ENCODE results near the gene HIVEP3.

DNA sequence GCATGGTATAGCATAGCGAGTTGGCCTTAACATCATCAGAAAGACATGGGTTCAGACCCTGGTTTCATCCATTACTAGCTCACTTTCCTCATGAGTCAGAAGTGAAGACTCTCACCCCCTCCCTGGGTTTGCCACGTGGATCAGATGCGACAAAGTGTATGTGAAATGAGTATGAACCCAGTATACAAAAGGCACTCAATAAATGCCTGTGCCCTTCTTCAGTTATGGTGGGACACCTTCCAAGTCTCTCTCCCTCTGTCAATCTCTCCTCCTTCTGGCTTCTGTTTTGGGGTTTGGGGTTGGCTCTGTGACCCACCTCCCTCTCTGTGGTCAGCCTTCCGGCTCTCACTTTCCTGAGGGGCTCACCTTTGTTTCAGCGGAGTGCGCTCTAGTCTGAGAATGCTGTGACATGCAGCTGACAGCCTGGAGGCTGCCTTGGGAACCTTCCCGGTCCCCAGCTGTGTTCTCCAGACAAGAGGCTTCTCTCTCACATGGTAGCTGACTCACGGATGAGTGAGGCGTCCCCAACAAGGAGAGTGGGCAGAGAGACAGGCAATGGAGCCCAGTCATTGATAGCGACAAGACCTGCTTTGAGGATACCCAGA is 279.3 kb downstream of the HIVEP3 start:
- TF ChIP-seq, protein P1, sequence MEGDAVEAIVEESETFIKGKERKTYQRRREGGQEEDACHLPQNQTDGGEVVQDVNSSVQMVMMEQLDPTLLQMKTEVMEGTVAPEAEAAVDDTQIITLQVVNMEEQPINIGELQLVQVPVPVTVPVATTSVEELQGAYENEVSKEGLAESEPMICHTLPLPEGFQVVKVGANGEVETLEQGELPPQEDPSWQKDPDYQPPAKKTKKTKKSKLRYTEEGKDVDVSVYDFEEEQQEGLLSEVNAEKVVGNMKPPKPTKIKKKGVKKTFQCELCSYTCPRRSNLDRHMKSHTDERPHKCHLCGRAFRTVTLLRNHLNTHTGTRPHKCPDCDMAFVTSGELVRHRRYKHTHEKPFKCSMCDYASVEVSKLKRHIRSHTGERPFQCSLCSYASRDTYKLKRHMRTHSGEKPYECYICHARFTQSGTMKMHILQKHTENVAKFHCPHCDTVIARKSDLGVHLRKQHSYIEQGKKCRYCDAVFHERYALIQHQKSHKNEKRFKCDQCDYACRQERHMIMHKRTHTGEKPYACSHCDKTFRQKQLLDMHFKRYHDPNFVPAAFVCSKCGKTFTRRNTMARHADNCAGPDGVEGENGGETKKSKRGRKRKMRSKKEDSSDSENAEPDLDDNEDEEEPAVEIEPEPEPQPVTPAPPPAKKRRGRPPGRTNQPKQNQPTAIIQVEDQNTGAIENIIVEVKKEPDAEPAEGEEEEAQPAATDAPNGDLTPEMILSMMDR (IDR thresholded peaks at IDR 0.05) = no peak
- no peak for TF ChIP-seq POLR2A (IDR thresholded peaks at IDR 0.05)

All from right lobe of liver (tissue), 4 donors.